ENCODE results near the gene MAP3K20. TPM values are rescaled to one million over a fixed set of nuclear protein-coding genes. Genes with fewer than 3 reads are reported as not detected.

The MAP3K20 gene
- total RNA-seq (100 to 1,000 TPM in 1 of 2 donors, 10 to 100 TPM in 1; 82.9 to 109 TPM), polyA plus RNA-seq (10 to 100 TPM; 25.6 to 30.2 TPM)
- long read RNA-seq, donor 1, full-length matches to known transcripts = 469 of 628 reads
- long read RNA-seq, donor 1, partial matches to known transcripts = 46 of 628 reads
- long read RNA-seq, donor 1, other reads (novel, unspliced or antisense) = 113 of 628 reads
- long read RNA-seq, donor 2, full-length matches to known transcripts = 44 of 87 reads
- long read RNA-seq, donor 2, partial matches to known transcripts = 17 of 87 reads
- long read RNA-seq, donor 2, other reads (novel, unspliced or antisense) = 26 of 87 reads

GRCh38 chr2:173075781-173076580 is at the start of gene MAP3K20:
Gene MAP3K20, plus strand, starts transcription at chr2:173075846. Its CDS starts 15,186 bp downstream, at chr2:173091032.
- intact Hi-C loops (cut with DNase I) = loop anchor here (2.0 to 5.0 kb wide), 3 partner anchors 49 to 131 kb away; no protein-coding TSS in a partner anchor
- Histone ChIP-seq H3K36me3 (ENCODE audit: control insufficient read depth in 1 of 2, insufficient read depth in 2 of 2, low read length in 1 of 2) (no peaks in the 10 kb centered on the region), H3K9me3 (ENCODE audit: control insufficient read depth, low read length) (no peaks in the 10 kb centered on the region), H3K27ac (ENCODE audit: low read depth in 1 of 2, low read length in 2 of 2) (peak within 1 kb of the TSS; percentile 97 to 98), H3K27me3 (ENCODE audit: control insufficient read depth in 1 of 2, insufficient read depth in 2 of 2, low read length in 1 of 2) (no peaks in the 10 kb centered on the region), H3K4me1 (ENCODE audit: control insufficient read depth in 1 of 2, insufficient read depth in 2 of 2, low read length in 2 of 2) (peaks cover 3 to 18% of the 10 kb centered on the region in 2 donors), H3K4me3 (ENCODE audit: low read length in 2 of 2) (peak within 1 kb of the TSS; percentile 78 to 95)
- peak; percentile 83 to 91 for DNase-seq
- WGBS, 2 donors = 0% methylated on average over 64 to 106 of the region's 106 CpGs
- peak; percentile 89 for ATAC-seq (ENCODE audit: low FRiP score)

GRCh38 chr2:173026479-173026878 is 49.2 kb upstream of the MAP3K20 start:
- H3K4me1 ChIP-seq (ENCODE audit: control insufficient read depth in 1 of 2, insufficient read depth in 2 of 2, low read length in 2 of 2) = peaks cover 0 to 4% of the 10 kb centered on the region in 2 donors
- DNase-seq (no peak), ATAC-seq (ENCODE audit: low FRiP score) (no peak)
- no peak overlapping the region for H3K4me3 ChIP-seq (ENCODE audit: low read length in 2 of 2)
- no peaks in the 10 kb centered on the region for H3K27me3 ChIP-seq (ENCODE audit: control insufficient read depth in 1 of 2, insufficient read depth in 2 of 2, low read length in 1 of 2)
- 92 to 100% methylated on average over 1 of the region's 1 CpG for WGBS, 2 donors
- intact Hi-C loops (cut with DNase I) = loop anchor here in 1 of 2 donors (5.0 to 10.0 kb wide), 2 partner anchors 51 to 222 kb away; partner anchors contain the start of gene MAP3K20
- no peaks in the 10 kb centered on the region for H3K36me3 ChIP-seq (ENCODE audit: control insufficient read depth in 1 of 2, insufficient read depth in 2 of 2, low read length in 1 of 2)
- H3K27ac ChIP-seq (ENCODE audit: low read depth in 1 of 2, low read length in 2 of 2) = no peak overlapping the region
- H3K9me3 ChIP-seq (ENCODE audit: control insufficient read depth, low read length) = no peaks in the 10 kb centered on the region

- peak overlapping the region; percentile 21 to 64 for H3K27ac ChIP-seq (ENCODE audit: low read depth in 1 of 2, low read length in 2 of 2)
- peaks cover 0 to 4% of the 10 kb centered on the region in 2 donors for H3K4me1 ChIP-seq (ENCODE audit: control insufficient read depth in 1 of 2, insufficient read depth in 2 of 2, low read length in 2 of 2)
Measured at GRCh38 chr2:173027181-173028128, 48.2 kb upstream of the MAP3K20 start.

GRCh38 chr2:173028141-173028540 is 47.5 kb upstream of the MAP3K20 start:
- intact Hi-C loops (cut with DNase I) = loop anchor here in 1 of 2 donors (1.0 to 10.0 kb wide), 3 partner anchors 49 to 223 kb away; partner anchors contain the start of gene MAP3K20
- DNase-seq (no peak), ATAC-seq (ENCODE audit: low FRiP score) (no peak)
- Histone ChIP-seq H3K4me3 (ENCODE audit: low read length in 2 of 2) (no peak overlapping the region), H3K27me3 (ENCODE audit: control insufficient read depth in 1 of 2, insufficient read depth in 2 of 2, low read length in 1 of 2) (no peaks in the 10 kb centered on the region), H3K36me3 (ENCODE audit: control insufficient read depth in 1 of 2, insufficient read depth in 2 of 2, low read length in 1 of 2) (no peaks in the 10 kb centered on the region), H3K9me3 (ENCODE audit: control insufficient read depth, low read length) (no peaks in the 10 kb centered on the region), H3K4me1 (ENCODE audit: control insufficient read depth in 1 of 2, insufficient read depth in 2 of 2, low read length in 2 of 2) (peaks cover 0 to 4% of the 10 kb centered on the region in 2 donors), H3K27ac (ENCODE audit: low read depth in 1 of 2, low read length in 2 of 2) (peak overlapping the region; percentile 21 to 67)
- 16 to 32% methylated on average over 1 of the region's 1 CpG for WGBS, 2 donors

More at GRCh38 chr2:173027181-173028128, 48.2 kb upstream of the MAP3K20 start:
- 7 to 8% methylated on average over 8 of the region's 8 CpGs for WGBS, 2 donors
- DNase-seq (peak; percentile 82 to 87), ATAC-seq (ENCODE audit: low FRiP score) (peak; percentile 92)
- Histone ChIP-seq H3K4me3 (ENCODE audit: low read length in 2 of 2) (no peak overlapping the region), H3K27me3 (ENCODE audit: control insufficient read depth in 1 of 2, insufficient read depth in 2 of 2, low read length in 1 of 2) (no peaks in the 10 kb centered on the region), H3K9me3 (ENCODE audit: control insufficient read depth, low read length) (no peaks in the 10 kb centered on the region), H3K36me3 (ENCODE audit: control insufficient read depth in 1 of 2, insufficient read depth in 2 of 2, low read length in 1 of 2) (no peaks in the 10 kb centered on the region)
- intact Hi-C loops (cut with DNase I) = loop anchor here (1.0 to 10.0 kb wide), 4 partner anchors 50 to 223 kb away; partner anchors contain the start of gene MAP3K20 (in 1 of the 2)

- H3K4me1 ChIP-seq (ENCODE audit: control insufficient read depth in 1 of 2, insufficient read depth in 2 of 2, low read length in 2 of 2) = peaks cover 0 to 4% of the 10 kb centered on the region in 2 donors
- ATAC-seq (ENCODE audit: low FRiP score) = no peak
- intact Hi-C loops (cut with DNase I) = loop anchor here in 1 of 2 donors (1.0 to 10.0 kb wide), 3 partner anchors 49 to 224 kb away; partner anchors contain the start of gene MAP3K20
- 65 to 68% methylated on average over 5 of the region's 5 CpGs for WGBS, 2 donors
- H3K9me3 ChIP-seq (ENCODE audit: control insufficient read depth, low read length) = no peaks in the 10 kb centered on the region
- no peaks in the 10 kb centered on the region for H3K36me3 ChIP-seq (ENCODE audit: control insufficient read depth in 1 of 2, insufficient read depth in 2 of 2, low read length in 1 of 2)
- H3K27me3 ChIP-seq (ENCODE audit: control insufficient read depth in 1 of 2, insufficient read depth in 2 of 2, low read length in 1 of 2) = no peaks in the 10 kb centered on the region
- no peak for DNase-seq
- H3K27ac ChIP-seq (ENCODE audit: low read depth in 1 of 2, low read length in 2 of 2) = no peak overlapping the region
- H3K4me3 ChIP-seq (ENCODE audit: low read length in 2 of 2) = no peak overlapping the region
Measured at GRCh38 chr2:173028671-173029070, 47.0 kb upstream of the MAP3K20 start.

GRCh38 chr2:173030561-173031490 is 44.8 kb upstream of the MAP3K20 start:
- Histone ChIP-seq H3K36me3 (ENCODE audit: control insufficient read depth in 1 of 2, insufficient read depth in 2 of 2, low read length in 1 of 2) (no peaks in the 10 kb centered on the region), H3K27ac (ENCODE audit: low read depth in 1 of 2, low read length in 2 of 2) (no peak overlapping the region), H3K4me1 (ENCODE audit: control insufficient read depth in 1 of 2, insufficient read depth in 2 of 2, low read length in 2 of 2) (peaks cover 0 to 4% of the 10 kb centered on the region in 2 donors), H3K27me3 (ENCODE audit: control insufficient read depth in 1 of 2, insufficient read depth in 2 of 2, low read length in 1 of 2) (no peaks in the 10 kb centered on the region), H3K9me3 (ENCODE audit: control insufficient read depth, low read length) (no peaks in the 10 kb centered on the region), H3K4me3 (ENCODE audit: low read length in 2 of 2) (no peak overlapping the region)
- intact Hi-C loops (cut with DNase I) = no loop called here
- WGBS, 2 donors = 88 to 90% methylated on average over 9 of the region's 9 CpGs
- ATAC-seq (ENCODE audit: low FRiP score) (no peak), DNase-seq (no peak)

GRCh38 chr2:173032032-173032431 is 43.6 kb upstream of the MAP3K20 start:
- H3K4me3 ChIP-seq (ENCODE audit: low read length in 2 of 2) = no peak overlapping the region
- no peak for ATAC-seq (ENCODE audit: low FRiP score)
- H3K27ac ChIP-seq (ENCODE audit: low read depth in 1 of 2, low read length in 2 of 2) = no peak overlapping the region
- no peak for DNase-seq
- peaks cover 0 to 4% of the 10 kb centered on the region in 2 donors for H3K4me1 ChIP-seq (ENCODE audit: control insufficient read depth in 1 of 2, insufficient read depth in 2 of 2, low read length in 2 of 2)
- intact Hi-C loops (cut with DNase I) = no loop called here
- H3K9me3 ChIP-seq (ENCODE audit: control insufficient read depth, low read length) = no peaks in the 10 kb centered on the region
- WGBS, 2 donors = 94% methylated on average over 4 of the region's 4 CpGs
- no peaks in the 10 kb centered on the region for H3K27me3 ChIP-seq (ENCODE audit: control insufficient read depth in 1 of 2, insufficient read depth in 2 of 2, low read length in 1 of 2)
- H3K36me3 ChIP-seq (ENCODE audit: control insufficient read depth in 1 of 2, insufficient read depth in 2 of 2, low read length in 1 of 2) = no peaks in the 10 kb centered on the region

All from aorta (tissue), 5 donors.